Breast epithelium (tissue), 3 donors: ENCODE data around the gene CDH4.

Source experiments
- POLR2AphosphoS5 ChIP-seq, 3 donors: sonication (generic); formaldehyde crosslinking; IDR thresholded peaks; one replicate each; pipeline ENCODE4 v1.6.1; 2017; ENCODE audit warnings: antibody characterized with exemption in 3 of 3
- TF ChIP-seq, protein P1 (sequence below), 3 donors: fragments of 450-650 bp; IDR thresholded peaks; one replicate each; pipeline ENCODE4 v1.5.1; 2016 to 2017; ENCODE audit warnings: antibody characterized with exemption in 3 of 3, mild to moderate bottlenecking in 3 of 3, moderate library complexity in 3 of 3

DNA sequence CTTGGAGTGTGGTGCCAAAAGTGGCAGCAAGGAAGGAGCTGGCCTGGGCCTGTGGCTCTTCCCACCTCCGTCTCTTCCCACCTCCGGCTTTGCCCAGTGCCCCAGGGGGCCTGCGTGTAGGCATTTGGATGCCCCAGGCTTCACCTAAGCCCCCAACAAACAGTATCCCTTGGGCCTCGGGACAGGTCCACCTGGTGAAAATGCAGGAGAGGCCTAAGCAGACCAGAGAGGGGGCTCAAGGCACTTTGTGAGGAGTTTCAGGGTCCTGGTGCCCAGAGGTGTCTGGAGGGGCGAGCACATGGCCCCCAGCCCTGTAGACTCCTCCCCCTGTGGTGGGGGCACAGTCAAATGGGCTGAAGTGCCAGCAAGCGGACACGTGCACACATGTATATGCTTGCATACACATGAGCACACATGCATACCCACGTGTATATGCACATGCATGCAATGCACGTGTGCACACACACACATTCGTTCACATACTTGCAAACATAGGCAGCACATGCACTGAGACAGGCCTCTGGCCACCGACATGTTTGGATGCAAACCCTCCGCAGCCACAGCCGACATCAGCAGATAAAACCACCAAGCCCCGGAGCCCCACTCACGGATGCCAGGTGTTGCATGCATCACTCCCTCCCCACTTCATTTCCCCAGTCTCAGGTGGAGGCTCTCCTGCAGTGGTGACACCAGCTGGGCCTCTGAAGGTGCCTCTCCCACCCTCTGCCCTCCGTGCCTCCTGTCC, 689.1 kb downstream of the CDH4 start:
- TF ChIP-seq, protein P1, sequence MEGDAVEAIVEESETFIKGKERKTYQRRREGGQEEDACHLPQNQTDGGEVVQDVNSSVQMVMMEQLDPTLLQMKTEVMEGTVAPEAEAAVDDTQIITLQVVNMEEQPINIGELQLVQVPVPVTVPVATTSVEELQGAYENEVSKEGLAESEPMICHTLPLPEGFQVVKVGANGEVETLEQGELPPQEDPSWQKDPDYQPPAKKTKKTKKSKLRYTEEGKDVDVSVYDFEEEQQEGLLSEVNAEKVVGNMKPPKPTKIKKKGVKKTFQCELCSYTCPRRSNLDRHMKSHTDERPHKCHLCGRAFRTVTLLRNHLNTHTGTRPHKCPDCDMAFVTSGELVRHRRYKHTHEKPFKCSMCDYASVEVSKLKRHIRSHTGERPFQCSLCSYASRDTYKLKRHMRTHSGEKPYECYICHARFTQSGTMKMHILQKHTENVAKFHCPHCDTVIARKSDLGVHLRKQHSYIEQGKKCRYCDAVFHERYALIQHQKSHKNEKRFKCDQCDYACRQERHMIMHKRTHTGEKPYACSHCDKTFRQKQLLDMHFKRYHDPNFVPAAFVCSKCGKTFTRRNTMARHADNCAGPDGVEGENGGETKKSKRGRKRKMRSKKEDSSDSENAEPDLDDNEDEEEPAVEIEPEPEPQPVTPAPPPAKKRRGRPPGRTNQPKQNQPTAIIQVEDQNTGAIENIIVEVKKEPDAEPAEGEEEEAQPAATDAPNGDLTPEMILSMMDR (IDR thresholded peaks at IDR 0.05) = no peak
- no peak for TF ChIP-seq POLR2AphosphoS5 (IDR thresholded peaks at IDR 0.05)
